HG03175 (cell line): ENCODE measurements around the gene GABBR1.
"Not testable (repeated sequence)": the region's sequence is repeated elsewhere in the genome, so short reads cannot be mapped to it uniquely, and the experiment has no call there.

Experiments
- ATAC-seq: cut with Tn5 transposase; IDR thresholded peaks from one replicate; pipeline ENCODE4 v1.9.1; 2021; ENCODE audit warnings: mild to moderate bottlenecking, moderate library complexity; ENCODE audit not compliant: unreplicated experiment

Gene GABBR1

DNA sequence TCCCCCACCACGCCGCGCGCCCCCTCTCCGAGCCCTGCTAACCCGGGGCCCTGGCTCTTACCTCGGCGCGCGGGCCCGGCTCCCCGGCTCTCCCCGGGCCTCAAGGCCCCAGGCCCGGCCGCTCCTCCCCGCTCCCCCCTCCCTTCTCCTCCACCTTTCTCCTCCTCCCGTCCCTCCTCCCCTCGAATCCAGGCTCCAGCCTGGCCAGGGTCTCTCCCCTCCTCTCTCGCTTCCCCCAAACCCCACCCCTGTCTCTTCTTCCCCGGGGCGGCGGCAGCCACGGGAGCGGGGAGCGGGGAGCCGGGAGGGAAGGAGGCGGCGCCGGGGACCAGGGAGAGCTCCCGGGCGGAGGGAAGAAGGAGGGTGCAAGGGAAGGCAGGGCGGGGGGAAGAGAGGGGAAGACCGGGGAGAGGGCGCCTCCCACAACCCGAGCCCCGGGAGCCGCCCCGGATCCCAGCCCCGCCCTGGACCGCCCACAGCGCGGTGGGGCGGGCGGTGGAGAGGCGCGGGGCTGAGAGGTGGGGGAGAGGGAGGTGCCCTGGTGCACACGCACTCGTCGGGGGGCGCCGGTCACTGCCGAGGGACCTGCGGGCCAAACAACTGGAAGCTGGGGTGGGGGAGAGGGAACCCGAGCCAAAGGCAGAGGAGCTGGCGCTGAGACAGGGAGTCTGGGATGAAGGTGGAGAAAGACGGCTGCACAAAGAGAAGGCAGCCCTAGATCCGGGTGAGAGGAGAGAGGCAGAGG, at the start of gene GABBR1:
GABBR1 (minus strand) TSS at position 395 of the 745 bp plus-strand sequence. CDS start 798 bp downstream, outside the sequence.
- peak; percentile 42 for ATAC-seq

- no peak for ATAC-seq
These were observed 48.8 kb upstream of the GABBR1 start for GRCh38 chr6:29681811-29682210.

- ATAC-seq: no peak
These were observed 47.9 kb upstream of the GABBR1 start, which contains the start of gene ZFP57 for GRCh38 chr6:29680904-29681303. TSS of gene ZFP57 (minus strand) at chr6:29681152. CDS start at chr6:29677003, 4,149 bp downstream.

GRCh38 chr6:29680416-29680815, 47.4 kb upstream of the GABBR1 start:
- no peak for ATAC-seq

- ATAC-seq: no peak
These were observed 47.0 kb upstream of the GABBR1 start for GRCh38 chr6:29679962-29680361.

DNA sequence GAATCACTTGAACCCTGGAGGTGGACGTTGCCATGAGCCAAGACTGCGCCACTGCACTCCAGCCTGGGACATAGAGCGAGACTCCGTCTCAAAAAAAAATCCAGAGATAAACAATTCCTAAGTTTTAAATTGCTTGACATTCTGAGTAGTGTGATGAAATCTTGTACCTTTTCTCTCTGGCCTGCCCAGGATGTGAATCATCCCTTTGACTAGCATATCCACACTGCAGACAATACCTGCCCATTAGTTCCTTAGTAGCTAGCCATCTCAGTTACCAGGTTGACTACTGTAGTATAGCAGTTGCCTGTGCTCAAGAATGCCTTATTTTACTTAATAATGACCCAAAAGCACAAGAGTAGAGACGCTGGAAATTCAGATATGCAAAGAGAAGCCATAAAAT, 45.1 kb upstream of the GABBR1 start:
- no peak for ATAC-seq

DNA sequence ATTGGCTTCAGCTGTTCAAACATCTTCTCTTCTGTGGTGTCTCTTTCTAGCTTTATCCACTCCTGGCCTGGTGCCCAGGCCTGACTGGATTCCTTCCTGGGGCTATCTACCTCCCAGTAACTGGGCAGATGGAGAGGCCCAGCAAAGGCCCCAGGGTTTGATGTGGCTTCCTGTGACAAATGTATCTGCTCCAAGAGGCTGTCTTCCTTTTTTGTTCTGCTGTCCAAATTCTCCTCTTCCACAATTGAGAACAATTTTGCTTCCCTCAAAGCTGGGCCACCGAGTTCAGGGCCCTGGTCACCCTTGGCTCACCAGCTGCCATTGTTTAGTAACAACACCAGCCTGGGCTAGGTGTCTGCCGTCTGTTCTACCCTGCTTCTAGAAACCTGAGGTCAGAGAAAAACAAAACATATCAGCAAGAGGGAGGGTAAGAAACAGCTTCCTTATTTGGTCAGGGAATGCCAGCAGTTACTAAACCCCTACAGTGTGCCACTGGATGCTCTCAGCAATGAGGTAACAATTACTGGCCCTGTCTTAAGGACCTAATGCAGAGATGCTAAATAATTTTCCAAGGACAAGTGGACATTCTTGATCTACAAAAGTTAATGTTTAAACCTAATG, 44.1 kb upstream of the GABBR1 start:
- ATAC-seq: no peak

GRCh38 chr6:29675561-29675960, 42.6 kb upstream of the GABBR1 start:
- no peak for ATAC-seq

DNA sequence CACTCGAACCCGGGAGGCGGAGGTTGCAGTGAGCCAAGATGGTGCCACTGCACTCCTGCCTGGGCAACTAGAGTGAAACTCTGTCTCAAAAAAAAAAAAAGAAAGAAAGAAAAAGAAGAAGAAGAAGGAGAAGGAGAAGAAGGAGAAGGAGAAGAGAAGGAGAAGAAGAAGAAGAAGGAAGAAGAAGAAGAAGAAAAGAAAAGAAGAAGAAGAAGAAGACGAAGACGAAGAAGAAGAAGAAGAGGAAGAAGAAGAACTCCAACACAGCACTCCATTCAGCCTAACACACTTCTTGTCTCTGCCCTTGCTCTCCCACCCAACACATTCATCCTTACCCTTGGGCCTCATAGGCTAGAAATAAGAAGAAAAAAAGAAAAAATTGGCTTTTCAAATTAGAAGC, 41.0 kb upstream of the GABBR1 start:
- no peak for ATAC-seq

- no peak for ATAC-seq
These were observed 40.2 kb upstream of the GABBR1 start for GRCh38 chr6:29673161-29673560.

DNA sequence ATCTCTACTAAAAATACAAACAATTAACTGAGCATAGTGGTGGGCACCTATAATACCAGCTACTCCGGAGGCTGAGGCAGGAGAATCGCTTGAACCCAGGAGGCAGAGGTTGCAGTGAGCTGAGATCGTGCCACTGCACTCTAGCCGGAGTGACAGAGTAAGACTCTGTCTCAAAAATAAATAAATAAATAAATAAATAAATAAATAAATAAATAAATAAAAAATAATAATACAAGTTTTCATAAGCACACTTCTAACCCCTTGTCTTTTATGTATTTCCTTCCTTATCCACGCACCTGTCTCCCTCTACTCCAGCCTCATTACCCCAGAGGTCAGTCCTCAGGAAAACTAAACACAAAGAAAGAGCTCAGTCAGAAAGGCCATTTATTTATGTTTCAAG, 39.1 kb upstream of the GABBR1 start:
- not testable (repeated sequence) for ATAC-seq

GRCh38 chr6:29671026-29671425, 38.0 kb upstream of the GABBR1 start:
- no peak for ATAC-seq

DNA sequence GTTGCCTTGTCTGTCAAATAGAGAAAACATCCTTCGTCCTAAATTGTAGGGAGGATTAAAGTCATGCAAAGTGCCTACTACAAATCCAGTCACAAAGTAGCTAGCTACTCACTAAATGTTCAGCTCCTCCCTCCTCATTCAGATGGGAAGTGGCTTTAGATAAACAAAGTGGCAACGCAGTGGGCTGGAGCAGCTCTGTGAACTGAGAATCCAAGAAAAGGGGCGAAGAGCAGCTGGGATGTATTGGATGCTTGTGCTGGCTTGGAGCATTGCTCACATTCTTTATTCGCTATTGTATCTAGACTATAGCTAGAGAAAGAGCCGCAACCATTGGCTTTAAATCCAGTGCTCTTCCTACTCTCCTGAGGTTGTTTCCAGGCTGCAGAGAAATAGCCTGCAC, 34.2 kb upstream of the GABBR1 start:
- ATAC-seq: no peak

- ATAC-seq: no peak
These were observed 33.8 kb upstream of the GABBR1 start for GRCh38 chr6:29666826-29667130.

DNA sequence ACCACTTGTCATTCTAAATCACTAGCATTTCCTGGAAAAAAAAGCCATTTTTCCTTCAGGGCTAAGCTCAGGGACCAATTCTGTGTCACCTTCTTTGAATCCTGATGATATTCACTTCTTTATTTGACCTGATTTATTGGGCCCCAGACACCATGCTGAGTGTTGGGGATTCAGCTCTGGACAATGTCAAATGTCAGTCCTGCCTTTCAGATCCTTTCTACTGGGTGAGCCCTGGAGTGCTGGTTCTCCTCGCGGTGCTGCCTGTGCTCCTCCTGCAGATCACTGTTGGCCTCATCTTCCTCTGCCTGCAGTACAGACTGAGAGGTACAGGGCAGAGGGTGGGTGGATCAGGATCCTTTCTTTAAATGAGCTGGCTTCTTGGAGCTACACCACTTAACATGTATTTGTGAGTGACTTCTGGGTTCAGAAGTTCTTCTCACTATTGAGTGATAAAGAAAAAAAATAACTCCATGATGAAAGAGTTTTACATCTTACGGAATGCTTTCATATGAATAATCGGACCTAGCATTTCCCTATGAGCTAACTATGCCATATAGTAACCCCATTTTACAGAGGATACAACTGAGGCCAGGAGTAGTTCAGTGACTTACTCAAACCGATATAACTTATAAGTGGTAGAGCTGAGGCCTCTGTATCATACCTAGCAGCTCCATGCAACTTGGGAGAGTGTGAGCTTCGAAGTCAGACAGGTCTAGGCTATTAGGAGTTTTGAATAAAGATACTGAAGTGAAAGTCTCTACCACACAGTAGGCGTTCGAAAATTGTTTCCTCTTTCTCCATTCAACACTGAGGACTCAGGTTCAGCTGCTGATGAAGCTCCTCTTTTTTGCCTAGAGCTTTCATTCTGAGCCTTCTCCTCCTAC, 33.2 kb upstream of the GABBR1 start:
- ATAC-seq: no peak

GRCh38 chr6:29663300-29664042, 30.5 kb upstream of the GABBR1 start:
- ATAC-seq: no peak

DNA sequence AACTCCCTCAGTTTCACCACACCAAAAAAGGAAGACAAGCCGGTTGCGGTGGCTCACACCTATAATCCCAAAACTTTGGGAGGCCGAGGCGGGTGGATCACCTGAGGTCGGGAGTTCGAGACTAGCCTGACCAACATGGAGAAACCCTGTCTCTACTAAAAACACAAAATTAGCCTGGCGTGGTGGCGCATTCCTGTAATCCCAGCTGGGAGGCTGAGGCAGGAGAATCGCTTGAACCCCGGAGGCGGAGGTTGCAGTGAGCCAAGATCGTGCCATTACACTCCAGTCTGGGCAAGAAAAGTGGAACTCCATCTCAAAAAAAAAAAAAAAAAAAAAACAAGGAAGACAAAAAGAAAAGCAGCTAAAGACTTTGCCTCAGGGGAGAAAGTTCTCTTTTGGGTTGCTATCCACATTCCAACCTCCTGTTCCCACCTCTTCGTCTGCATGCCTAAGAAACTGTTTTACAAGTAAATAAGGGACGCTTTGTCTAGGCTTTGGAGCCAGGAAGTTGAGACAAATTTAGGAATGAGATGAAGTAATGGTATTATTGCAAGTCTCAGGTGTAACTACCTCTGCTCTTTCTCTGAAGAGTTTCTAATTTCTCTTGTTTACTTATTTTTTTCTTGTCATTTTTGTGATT, 28.6 kb upstream of the GABBR1 start:
- not testable (repeated sequence) for ATAC-seq

- ATAC-seq: no peak
These were observed 28.1 kb upstream of the GABBR1 start for GRCh38 chr6:29661071-29661470.

DNA sequence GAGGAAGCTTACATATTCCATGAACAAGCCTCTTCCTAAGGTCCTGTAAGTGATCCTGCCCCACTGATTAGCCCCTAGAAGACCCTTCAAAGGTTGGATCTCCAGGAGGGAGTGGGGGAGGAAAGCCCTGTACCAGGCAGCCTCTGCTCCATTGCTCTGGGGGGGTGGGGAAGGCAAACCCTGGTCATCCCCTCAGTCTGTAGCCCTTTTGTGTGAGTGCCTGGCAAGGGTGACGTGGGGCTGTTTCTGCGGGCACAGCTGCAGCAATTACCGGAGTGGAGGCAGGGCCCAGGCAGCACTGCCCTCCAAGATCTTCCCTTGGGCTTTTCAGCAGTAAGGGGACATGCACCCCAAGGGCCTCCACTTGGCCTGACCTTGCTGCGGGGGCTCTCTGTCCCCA, 23.8 kb upstream of the GABBR1 start, which contains the start of gene MOG:
MOG (plus strand) TSS at position 295 of the 400 bp plus-strand sequence. CDS start 118 bp downstream, outside the sequence.
- no peak for ATAC-seq

DNA sequence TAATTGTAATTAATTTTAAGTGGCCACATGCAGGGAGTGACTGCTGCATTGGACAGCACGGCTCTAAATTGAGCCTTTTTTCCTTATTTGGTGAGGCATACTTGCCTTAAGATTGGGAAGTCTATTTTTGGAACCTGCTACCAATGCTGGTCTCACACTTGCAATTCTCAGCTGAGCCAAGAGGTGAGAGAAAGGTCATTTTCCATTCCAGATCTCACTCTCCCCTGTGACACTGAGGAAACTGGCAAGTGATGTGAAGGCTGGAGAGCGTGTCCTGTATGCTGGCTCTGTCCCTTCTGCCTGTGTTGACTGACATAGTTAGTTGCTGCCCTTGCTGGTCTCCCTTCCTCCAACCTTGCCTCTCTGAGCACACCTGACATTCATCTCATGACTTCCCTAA, 23.2 kb upstream of the GABBR1 start:
- no peak for ATAC-seq
